Measurements from ENCODE around the gene THAP4. TPM values are rescaled to one million over a fixed set of nuclear protein-coding genes. Genes with fewer than 3 reads are reported as not detected.
"Not testable (repeated sequence)": the region's sequence is repeated elsewhere in the genome, so short reads cannot be mapped to it uniquely, and the experiment has no call there.

The THAP4 gene
- total RNA-seq, 1 experiment from 2014 or later: 71.2 TPM

DNA sequence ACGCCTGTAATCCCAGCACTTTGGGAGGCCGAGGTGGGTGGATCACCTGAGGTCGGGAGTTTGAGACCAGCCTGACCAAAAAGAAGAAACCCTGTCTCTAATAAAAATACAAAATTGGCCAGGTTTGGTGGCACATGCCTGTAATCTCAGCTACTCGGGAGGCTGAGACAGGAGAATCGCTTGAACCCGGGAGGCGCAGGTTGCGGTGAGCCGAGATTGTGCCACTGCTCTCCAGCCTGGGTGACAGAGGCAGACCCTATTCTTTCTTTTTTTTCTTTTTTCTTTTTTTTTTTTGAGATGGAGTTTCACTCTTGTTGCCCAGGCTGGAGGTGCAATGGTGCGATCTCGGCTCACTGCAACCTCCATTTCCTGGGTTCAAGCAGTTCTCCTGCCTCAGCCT, 70.9 kb downstream of the THAP4 start:
- RAD21 ChIA-PET (ENCODE audit: low non-redundant PET in 1 of 2, low total read pairs in 2 of 2, uncharacterized antibody in 2 of 2, unreplicated experiment in 2 of 2); H3K4me3 ChIP-seq (replicated peaks in 1 of 2; ENCODE audit: low read depth in 1 of 2, low read length in 2 of 2); H3K9ac ChIP-seq (ENCODE audit: low read length); H3K4me2 ChIP-seq (ENCODE audit: low read length); H2AFZ ChIP-seq (ENCODE audit: low read depth, low read length, poor library complexity, severe bottlenecking); ATAC-seq; H3K9me3 ChIP-seq (ENCODE audit: control insufficient read depth in 1 of 2, insufficient read depth in 1 of 2, low read depth in 1 of 2, low read length in 2 of 2); DNase-seq (ENCODE audit: low read depth, low spot score); BruUV-seq (replicated peaks); H3K27ac ChIP-seq (ENCODE audit: low read depth, low read length); CTCF ChIA-PET; POLR2A ChIA-PET; H4K20me1 ChIP-seq (ENCODE audit: insufficient read depth); intact Hi-C loops (cut with micrococcal nuclease); H3K27me3 ChIP-seq (ENCODE audit: insufficient read depth, low read length); H3K9me2 ChIP-seq (ENCODE audit: insufficient read depth): not testable (repeated sequence)
- Histone ChIP-seq H3K36me3 (ENCODE audit: control insufficient read depth in 1 of 2, insufficient read depth in 2 of 2, low read length in 2 of 2) (peaks cover 4 to 13% of the 10 kb centered on the region in 2 experiments; a peak in 3 of 4 replicates), H3K4me1 (ENCODE audit: control insufficient read depth in 1 of 2, insufficient read depth in 2 of 2, low read length in 2 of 2) (peaks cover 11 to 23% of the 10 kb centered on the region in 2 experiments; a peak in 3 of 4 replicates), H3K79me2 (ENCODE audit: insufficient read depth, low read length) (peaks cover 29% of the 10 kb centered on the region; the same call in 1 of the 2 replicates)

DNA sequence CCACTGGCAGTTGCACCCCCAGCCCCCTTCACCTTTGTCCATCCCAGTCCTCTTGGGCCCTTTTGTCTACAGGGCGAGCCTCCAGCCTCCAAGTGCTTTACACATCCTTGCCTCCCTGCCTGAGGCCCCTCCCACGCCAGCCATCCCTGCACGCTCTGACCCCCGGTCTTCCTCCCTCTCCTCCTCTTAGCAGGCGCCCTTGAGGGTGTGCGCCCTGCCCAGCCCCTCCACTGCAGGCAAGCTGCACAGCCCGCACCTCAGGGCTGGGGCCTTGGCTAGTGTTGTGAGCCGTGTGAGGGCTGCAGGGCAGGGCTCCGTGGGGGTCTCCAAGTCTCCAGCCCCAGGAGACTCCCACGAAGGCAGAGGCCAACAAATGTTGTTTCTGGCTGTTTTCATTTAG, 71.5 kb downstream of the THAP4 start:
- Histone ChIP-seq H3K27me3 (ENCODE audit: insufficient read depth, low read length) (no peaks in the 10 kb centered on the region), H4K20me1 (ENCODE audit: insufficient read depth) (no peaks in the 10 kb centered on the region), H3K36me3 (ENCODE audit: control insufficient read depth in 1 of 2, insufficient read depth in 2 of 2, low read length in 2 of 2) (peaks cover 4 to 13% of the 10 kb centered on the region in 2 experiments; a peak in 3 of 4 replicates), H3K27ac (ENCODE audit: low read depth, low read length) (no peak overlapping the region), H3K9me3 (ENCODE audit: control insufficient read depth in 1 of 2, insufficient read depth in 1 of 2, low read depth in 1 of 2, low read length in 2 of 2) (no peaks in the 10 kb centered on the region), H3K4me2 (ENCODE audit: low read length) (no peak overlapping the region), H2AFZ (ENCODE audit: low read depth, low read length, poor library complexity, severe bottlenecking) (no peak overlapping the region), H3K4me3 (replicated peaks in 1 of 2; ENCODE audit: low read depth in 1 of 2, low read length in 2 of 2) (no peak overlapping the region), H3K4me1 (ENCODE audit: control insufficient read depth in 1 of 2, insufficient read depth in 2 of 2, low read length in 2 of 2) (peaks cover 17 to 29% of the 10 kb centered on the region in 2 experiments; a peak in 3 of 4 replicates), H3K79me2 (ENCODE audit: insufficient read depth, low read length) (peaks cover 35% of the 10 kb centered on the region), H3K9me2 (ENCODE audit: insufficient read depth) (no peaks in the 10 kb centered on the region), H3K9ac (ENCODE audit: low read length) (no peak overlapping the region)
- no TSS peak for BruUV-seq (replicated peaks)
- POLR2A ChIA-PET: no interaction called here
- intact Hi-C loops (cut with micrococcal nuclease): no loop called here
- ATAC-seq (no peak), DNase-seq (ENCODE audit: low read depth, low spot score) (no peak)
- CTCF ChIA-PET: no interaction called here
- RAD21 ChIA-PET (ENCODE audit: low non-redundant PET in 1 of 2, low total read pairs in 2 of 2, uncharacterized antibody in 2 of 2, unreplicated experiment in 2 of 2): no interaction called here
- TF ChIP-seq ELF1 (IDR thresholded peaks at IDR 0.05; ENCODE audit: borderline replicate concordance, low read depth): no peak
- TF ChIP-seq EGR1 (IDR thresholded peaks at IDR 0.05; ENCODE audit: low read depth): no peak
- no peak for TF ChIP-seq FOSL1 (IDR thresholded peaks at IDR 0.05; ENCODE audit: low read depth)
- TF ChIP-seq SIN3A (IDR thresholded peaks at IDR 0.05; ENCODE audit: low read depth): no peak
- no peak for TF ChIP-seq EZH2phosphoT487 (IDR thresholded peaks at IDR 0.05; ENCODE audit: borderline replicate concordance)
- TF ChIP-seq, protein P1, sequence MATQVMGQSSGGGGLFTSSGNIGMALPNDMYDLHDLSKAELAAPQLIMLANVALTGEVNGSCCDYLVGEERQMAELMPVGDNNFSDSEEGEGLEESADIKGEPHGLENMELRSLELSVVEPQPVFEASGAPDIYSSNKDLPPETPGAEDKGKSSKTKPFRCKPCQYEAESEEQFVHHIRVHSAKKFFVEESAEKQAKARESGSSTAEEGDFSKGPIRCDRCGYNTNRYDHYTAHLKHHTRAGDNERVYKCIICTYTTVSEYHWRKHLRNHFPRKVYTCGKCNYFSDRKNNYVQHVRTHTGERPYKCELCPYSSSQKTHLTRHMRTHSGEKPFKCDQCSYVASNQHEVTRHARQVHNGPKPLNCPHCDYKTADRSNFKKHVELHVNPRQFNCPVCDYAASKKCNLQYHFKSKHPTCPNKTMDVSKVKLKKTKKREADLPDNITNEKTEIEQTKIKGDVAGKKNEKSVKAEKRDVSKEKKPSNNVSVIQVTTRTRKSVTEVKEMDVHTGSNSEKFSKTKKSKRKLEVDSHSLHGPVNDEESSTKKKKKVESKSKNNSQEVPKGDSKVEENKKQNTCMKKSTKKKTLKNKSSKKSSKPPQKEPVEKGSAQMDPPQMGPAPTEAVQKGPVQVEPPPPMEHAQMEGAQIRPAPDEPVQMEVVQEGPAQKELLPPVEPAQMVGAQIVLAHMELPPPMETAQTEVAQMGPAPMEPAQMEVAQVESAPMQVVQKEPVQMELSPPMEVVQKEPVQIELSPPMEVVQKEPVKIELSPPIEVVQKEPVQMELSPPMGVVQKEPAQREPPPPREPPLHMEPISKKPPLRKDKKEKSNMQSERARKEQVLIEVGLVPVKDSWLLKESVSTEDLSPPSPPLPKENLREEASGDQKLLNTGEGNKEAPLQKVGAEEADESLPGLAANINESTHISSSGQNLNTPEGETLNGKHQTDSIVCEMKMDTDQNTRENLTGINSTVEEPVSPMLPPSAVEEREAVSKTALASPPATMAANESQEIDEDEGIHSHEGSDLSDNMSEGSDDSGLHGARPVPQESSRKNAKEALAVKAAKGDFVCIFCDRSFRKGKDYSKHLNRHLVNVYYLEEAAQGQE (IDR thresholded peaks at IDR 0.05; ENCODE audit: low read depth): no peak
- TF ChIP-seq, protein P2, sequence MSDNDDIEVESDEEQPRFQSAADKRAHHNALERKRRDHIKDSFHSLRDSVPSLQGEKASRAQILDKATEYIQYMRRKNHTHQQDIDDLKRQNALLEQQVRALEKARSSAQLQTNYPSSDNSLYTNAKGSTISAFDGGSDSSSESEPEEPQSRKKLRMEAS (IDR thresholded peaks at IDR 0.05): no peak
- TF ChIP-seq RAD21 (IDR thresholded peaks at IDR 0.05; ENCODE audit: low read depth): no peak
- TF ChIP-seq, protein P3, sequence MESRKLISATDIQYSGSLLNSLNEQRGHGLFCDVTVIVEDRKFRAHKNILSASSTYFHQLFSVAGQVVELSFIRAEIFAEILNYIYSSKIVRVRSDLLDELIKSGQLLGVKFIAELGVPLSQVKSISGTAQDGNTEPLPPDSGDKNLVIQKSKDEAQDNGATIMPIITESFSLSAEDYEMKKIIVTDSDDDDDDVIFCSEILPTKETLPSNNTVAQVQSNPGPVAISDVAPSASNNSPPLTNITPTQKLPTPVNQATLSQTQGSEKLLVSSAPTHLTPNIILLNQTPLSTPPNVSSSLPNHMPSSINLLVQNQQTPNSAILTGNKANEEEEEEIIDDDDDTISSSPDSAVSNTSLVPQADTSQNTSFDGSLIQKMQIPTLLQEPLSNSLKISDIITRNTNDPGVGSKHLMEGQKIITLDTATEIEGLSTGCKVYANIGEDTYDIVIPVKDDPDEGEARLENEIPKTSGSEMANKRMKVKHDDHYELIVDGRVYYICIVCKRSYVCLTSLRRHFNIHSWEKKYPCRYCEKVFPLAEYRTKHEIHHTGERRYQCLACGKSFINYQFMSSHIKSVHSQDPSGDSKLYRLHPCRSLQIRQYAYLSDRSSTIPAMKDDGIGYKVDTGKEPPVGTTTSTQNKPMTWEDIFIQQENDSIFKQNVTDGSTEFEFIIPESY (IDR thresholded peaks at IDR 0.05; ENCODE audit: extremely low read depth, insufficient replicate concordance, low read length): no peak
- TF ChIP-seq, protein P4, sequence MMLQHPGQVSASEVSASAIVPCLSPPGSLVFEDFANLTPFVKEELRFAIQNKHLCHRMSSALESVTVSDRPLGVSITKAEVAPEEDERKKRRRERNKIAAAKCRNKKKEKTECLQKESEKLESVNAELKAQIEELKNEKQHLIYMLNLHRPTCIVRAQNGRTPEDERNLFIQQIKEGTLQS (IDR thresholded peaks at IDR 0.05): no peak
- TF ChIP-seq ZNF274 (IDR thresholded peaks at IDR 0.05; ENCODE audit: low read depth, low read length): no peak
- no peak for TF ChIP-seq CBX3 (IDR thresholded peaks at IDR 0.05; ENCODE audit: low read depth)

Data from HCT116 (cell line).